ENCODE measurements around the gene DOCK2.

DOCK2 gene

GRCh38 chr5:169911448-169912212 is 274.6 kb downstream of the DOCK2 start:
- no peak for DNase-seq

GRCh38 chr5:169913479-169913878 is 276.4 kb downstream of the DOCK2 start:
- DNase-seq = no peak

- DNase-seq = no peak
Measured at GRCh38 chr5:169914766-169915165, 277.7 kb downstream of the DOCK2 start.

GRCh38 chr5:169917500-169917899 is 280.4 kb downstream of the DOCK2 start:
- DNase-seq = no peak

GRCh38 chr5:169918228-169918627 is 281.2 kb downstream of the DOCK2 start:
- no peak for DNase-seq

GRCh38 chr5:169920474-169920873 is 283.4 kb downstream of the DOCK2 start:
- DNase-seq = no peak

- no peak for DNase-seq
Measured at GRCh38 chr5:169921384-169921783, 284.3 kb downstream of the DOCK2 start.

- no peak for DNase-seq
Measured at GRCh38 chr5:169921949-169922348, 284.9 kb downstream of the DOCK2 start.

- DNase-seq = no peak
Measured at GRCh38 chr5:169922474-169922873, 285.4 kb downstream of the DOCK2 start.

- DNase-seq = no peak
Measured at GRCh38 chr5:169923988-169924387, 286.9 kb downstream of the DOCK2 start.

- DNase-seq = no peak
Measured at GRCh38 chr5:169933127-169933526, 296.1 kb downstream of the DOCK2 start.

GRCh38 chr5:169933616-169934015 is 296.5 kb downstream of the DOCK2 start:
- no peak for DNase-seq

- DNase-seq = no peak
Measured at GRCh38 chr5:169934990-169935389, 297.9 kb downstream of the DOCK2 start.

- no peak for DNase-seq
Measured at GRCh38 chr5:169935762-169936161, 298.7 kb downstream of the DOCK2 start.

GRCh38 chr5:169938439-169938838 is 301.4 kb downstream of the DOCK2 start:
- DNase-seq = no peak

GRCh38 chr5:169939731-169940130 is 302.7 kb downstream of the DOCK2 start:
- DNase-seq = no peak

GRCh38 chr5:169941542-169941941 is 304.5 kb downstream of the DOCK2 start:
- DNase-seq = no peak

GRCh38 chr5:169942181-169942580 is 305.1 kb downstream of the DOCK2 start:
- no peak for DNase-seq

- DNase-seq = no peak
Measured at GRCh38 chr5:169943026-169943425, 306.0 kb downstream of the DOCK2 start.

GRCh38 chr5:169944115-169944514 is 307.0 kb downstream of the DOCK2 start:
- no peak for DNase-seq

- DNase-seq = no peak
Measured at GRCh38 chr5:169944922-169945680, 308.0 kb downstream of the DOCK2 start.

- no peak for DNase-seq
Measured at GRCh38 chr5:169945831-169946261, 308.8 kb downstream of the DOCK2 start.

GRCh38 chr5:169946743-169947295 is 309.7 kb downstream of the DOCK2 start:
- no peak for DNase-seq

GRCh38 chr5:169950333-169950732 is 313.3 kb downstream of the DOCK2 start:
- no peak for DNase-seq
